Measurements from ENCODE around the gene KCNK18.

The KCNK18 gene

GRCh38 chr10:117197189-117197588, at the start of gene KCNK18:
KCNK18 (plus strand) TSS chr10:117197489; CDS start chr10:117197489, 0 bp downstream.
- DNase-seq, result no peak

- DNase-seq, result no peak
Measured at GRCh38 chr10:117148284-117148683, 49.0 kb upstream of the KCNK18 start.

- DNase-seq, result no peak
Measured at GRCh38 chr10:117152668-117153067, 44.6 kb upstream of the KCNK18 start.

- DNase-seq, result no peak
Measured at GRCh38 chr10:117158297-117158696, 39.0 kb upstream of the KCNK18 start.

GRCh38 chr10:117159390-117159789, 37.9 kb upstream of the KCNK18 start:
- no peak for DNase-seq

GRCh38 chr10:117160567-117160966, 36.7 kb upstream of the KCNK18 start:
- no peak for DNase-seq

- no peak for DNase-seq
Measured at GRCh38 chr10:117161386-117162033, 35.8 kb upstream of the KCNK18 start.

GRCh38 chr10:117162093-117163060, 34.9 kb upstream of the KCNK18 start:
- DNase-seq, result no peak

GRCh38 chr10:117163061-117163953, 34.0 kb upstream of the KCNK18 start:
- no peak for DNase-seq

- DNase-seq, result no peak
Measured at GRCh38 chr10:117163954-117164548, 33.2 kb upstream of the KCNK18 start.

GRCh38 chr10:117164592-117165537, 32.4 kb upstream of the KCNK18 start:
- no peak for DNase-seq

- DNase-seq, result no peak
Measured at GRCh38 chr10:117165538-117166417, 31.5 kb upstream of the KCNK18 start.

- no peak for DNase-seq
Measured at GRCh38 chr10:117166418-117167345, 30.6 kb upstream of the KCNK18 start.

GRCh38 chr10:117167346-117167788, 29.9 kb upstream of the KCNK18 start:
- no peak for DNase-seq

GRCh38 chr10:117167789-117168674, 29.3 kb upstream of the KCNK18 start:
- DNase-seq, result peak; percentile 11

GRCh38 chr10:117168729-117169128, 28.6 kb upstream of the KCNK18 start:
- DNase-seq, result no peak

GRCh38 chr10:117169480-117169879, 27.8 kb upstream of the KCNK18 start:
- DNase-seq, result no peak

- no peak for DNase-seq
Measured at GRCh38 chr10:117170244-117170643, 27.0 kb upstream of the KCNK18 start.

All from NCI-H2107 (cell line).